GM18505 (cell line): ENCODE measurements around the gene CTBP2.

Experiments
- ATAC-seq: cut with Tn5 transposase; IDR thresholded peaks from one replicate; pipeline ENCODE4 v1.9.1; 2021; ENCODE audit not compliant: unreplicated experiment
- POLR2A ChIP-seq: IDR thresholded peaks from 4 replicates; pipeline ENCODE4 v1.6.1; 2011; ENCODE audit warnings: borderline replicate concordance; ENCODE audit not compliant: insufficient read depth, insufficient read length; ENCODE audit errors: extremely low read depth

Gene CTBP2

GRCh38 chr10:125076891-125077541, 83.3 kb downstream of the CTBP2 start:
- no peak for ATAC-seq

GRCh38 chr10:125076121-125076825, 84.1 kb downstream of the CTBP2 start:
- no peak for TF ChIP-seq POLR2A
- no peak for ATAC-seq

More at GRCh38 chr10:125076891-125077541, 83.3 kb downstream of the CTBP2 start:
- no peak for TF ChIP-seq POLR2A

- no peak for TF ChIP-seq POLR2A
- ATAC-seq: no peak
Observed at GRCh38 chr10:125073996-125074395, 86.4 kb downstream of the CTBP2 start.

GRCh38 chr10:125072794-125073193, 87.6 kb downstream of the CTBP2 start:
- ATAC-seq: no peak
- TF ChIP-seq POLR2A: no peak

GRCh38 chr10:125071008-125071407, 89.4 kb downstream of the CTBP2 start:
- no peak for TF ChIP-seq POLR2A
- no peak for ATAC-seq

- TF ChIP-seq POLR2A: no peak
- no peak for ATAC-seq
Observed at GRCh38 chr10:125068406-125068805, 92.0 kb downstream of the CTBP2 start.

- ATAC-seq: no peak
- TF ChIP-seq POLR2A: no peak
Observed at GRCh38 chr10:125067764-125068163, 92.6 kb downstream of the CTBP2 start.

GRCh38 chr10:125066764-125067450, 93.5 kb downstream of the CTBP2 start:
- no peak for TF ChIP-seq POLR2A
- ATAC-seq: no peak

- ATAC-seq: peak; percentile 88
- TF ChIP-seq POLR2A: no peak
Observed at GRCh38 chr10:125064681-125065492, 95.5 kb downstream of the CTBP2 start.

- TF ChIP-seq POLR2A: no peak
- ATAC-seq: no peak
Observed at GRCh38 chr10:125063256-125063925, 97.0 kb downstream of the CTBP2 start.

GRCh38 chr10:125062914-125063230, 97.5 kb downstream of the CTBP2 start:
- no peak for TF ChIP-seq POLR2A
- ATAC-seq: no peak

GRCh38 chr10:125062227-125062913, 98.0 kb downstream of the CTBP2 start:
- ATAC-seq: no peak
- TF ChIP-seq POLR2A: no peak
